HG03135 (cell line): ENCODE measurements around the gene GYS1.
"Not testable (repeated sequence)": the region's sequence is repeated elsewhere in the genome, so short reads cannot be mapped to it uniquely, and the experiment has no call there.

ENCODE experiments used
- ATAC-seq: cut with Tn5 transposase; IDR thresholded peaks from one replicate; pipeline ENCODE4 v1.9.1; 2021; ENCODE audit warnings: mild to moderate bottlenecking, moderate library complexity; ENCODE audit not compliant: unreplicated experiment

Gene GYS1

GRCh38 chr19:48993175-48994034 is at the start of gene GYS1, which contains the start of gene RUVBL2:
GYS1 (minus strand) TSS chr19:48993309; CDS start chr19:48993112, 197 bp downstream.
RUVBL2 (plus strand) TSS chr19:48993887; CDS start chr19:48993912, 25 bp downstream.
- ATAC-seq: peak; percentile 86

- ATAC-seq: not testable (repeated sequence)
Measured at GRCh38 chr19:49042666-49043065, 49.6 kb upstream of the GYS1 start.

GRCh38 chr19:49042177-49042576 is 49.1 kb upstream of the GYS1 start:
- ATAC-seq: no peak

- ATAC-seq: not testable (repeated sequence)
Measured at GRCh38 chr19:49039736-49040135, 46.6 kb upstream of the GYS1 start.

- ATAC-seq: not testable (repeated sequence)
Measured at GRCh38 chr19:49038557-49039276, 45.6 kb upstream of the GYS1 start.

- not testable (repeated sequence) for ATAC-seq
Measured at GRCh38 chr19:49038111-49038510, 45.0 kb upstream of the GYS1 start.

GRCh38 chr19:49036815-49037214 is 43.7 kb upstream of the GYS1 start, which contains the start of gene CGB1:
CGB1 (minus strand) TSS chr19:49036895; CDS start chr19:49036711, 184 bp downstream.
- not testable (repeated sequence) for ATAC-seq

- ATAC-seq: not testable (repeated sequence)
Measured at GRCh38 chr19:49031642-49032301, 38.7 kb upstream of the GYS1 start, which contains the start of gene CGB2. CGB2 (plus strand) TSS chr19:49031890; CDS start chr19:49032096, 206 bp downstream.

GRCh38 chr19:49030323-49030722 is 37.2 kb upstream of the GYS1 start:
- not testable (repeated sequence) for ATAC-seq

- not testable (repeated sequence) for ATAC-seq
Measured at GRCh38 chr19:49029749-49030148, 36.6 kb upstream of the GYS1 start.

GRCh38 chr19:49028686-49029085 is 35.6 kb upstream of the GYS1 start:
- ATAC-seq: not testable (repeated sequence)

GRCh38 chr19:49025599-49025998 is 32.5 kb upstream of the GYS1 start:
- ATAC-seq: not testable (repeated sequence)

GRCh38 chr19:49025088-49025487 is 32.0 kb upstream of the GYS1 start:
- not testable (repeated sequence) for ATAC-seq

- not testable (repeated sequence) for ATAC-seq
Measured at GRCh38 chr19:49024233-49024632, 31.1 kb upstream of the GYS1 start, which contains the start of gene CGB3. CGB3 (minus strand) TSS chr19:49024333; CDS start chr19:49023971, 362 bp downstream.

- no peak for ATAC-seq
Measured at GRCh38 chr19:49022116-49022515, 29.0 kb upstream of the GYS1 start.

- no peak for ATAC-seq
Measured at GRCh38 chr19:49020931-49021895, 28.1 kb upstream of the GYS1 start.

- ATAC-seq: no peak
Measured at GRCh38 chr19:49020342-49020741, 27.2 kb upstream of the GYS1 start.

- no peak for ATAC-seq
Measured at GRCh38 chr19:49019242-49019932, 26.3 kb upstream of the GYS1 start.
